ENCODE measurements around the gene ARMC9. TPM values are rescaled to one million over a fixed set of nuclear protein-coding genes. Genes with fewer than 3 reads are reported as not detected.
"Not testable (repeated sequence)": the region's sequence is repeated elsewhere in the genome, so short reads cannot be mapped to it uniquely, and the experiment has no call there.

Gene ARMC9
- total RNA-seq, 1 donor from 2014 or later = 67.8 TPM

- DNase-seq (ENCODE audit: low read depth) = no peak
Observed at GRCh38 chr2:231397011-231397927, 198.8 kb downstream of the ARMC9 start.

GRCh38 chr2:231397928-231398294, 199.5 kb downstream of the ARMC9 start:
- DNase-seq (ENCODE audit: low read depth) = no peak

DNA sequence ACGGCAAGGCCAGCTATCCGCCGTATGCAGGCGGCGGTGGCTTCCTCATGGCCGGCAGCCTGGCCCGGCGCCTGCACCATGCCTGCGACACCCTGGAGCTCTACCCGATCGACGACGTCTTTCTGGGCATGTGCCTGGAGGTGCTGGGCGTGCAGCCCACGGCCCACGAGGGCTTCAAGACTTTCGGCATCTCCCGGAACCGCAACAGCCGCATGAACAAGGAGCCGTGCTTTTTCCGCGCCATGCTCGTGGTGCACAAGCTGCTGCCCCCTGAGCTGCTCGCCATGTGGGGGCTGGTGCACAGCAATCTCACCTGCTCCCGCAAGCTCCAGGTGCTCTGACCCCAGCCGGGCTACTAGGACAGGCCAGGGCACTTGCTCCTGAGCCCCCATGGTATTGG, 200.2 kb downstream of the ARMC9 start:
- no peak for DNase-seq (ENCODE audit: low read depth)

- DNase-seq (ENCODE audit: low read depth) = no peak
Observed at GRCh38 chr2:231399046-231399852, 200.8 kb downstream of the ARMC9 start.

GRCh38 chr2:231399853-231400680, 201.6 kb downstream of the ARMC9 start:
- peak; percentile 40 for DNase-seq (ENCODE audit: low read depth)

DNA sequence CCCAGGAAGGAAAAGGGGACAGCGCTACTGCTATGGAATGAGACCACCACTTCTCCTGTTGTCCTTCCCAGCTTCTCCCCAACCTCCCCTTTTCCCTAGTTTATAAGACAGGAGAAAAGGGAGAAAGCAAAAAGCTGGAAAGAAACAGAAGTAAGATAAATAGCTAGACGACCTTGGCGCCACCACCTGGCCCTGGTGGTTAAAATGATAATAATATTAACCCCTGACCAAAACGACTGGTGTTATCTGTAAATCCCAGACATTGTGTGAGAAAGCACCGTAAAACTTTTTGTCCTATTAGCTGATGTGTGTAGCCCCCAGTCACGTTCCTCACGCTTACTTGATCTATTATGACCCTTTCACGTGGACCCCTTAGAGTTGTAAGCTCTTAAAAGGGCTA, 202.2 kb downstream of the ARMC9 start:
- DNase-seq (ENCODE audit: low read depth) = not testable (repeated sequence)

DNA sequence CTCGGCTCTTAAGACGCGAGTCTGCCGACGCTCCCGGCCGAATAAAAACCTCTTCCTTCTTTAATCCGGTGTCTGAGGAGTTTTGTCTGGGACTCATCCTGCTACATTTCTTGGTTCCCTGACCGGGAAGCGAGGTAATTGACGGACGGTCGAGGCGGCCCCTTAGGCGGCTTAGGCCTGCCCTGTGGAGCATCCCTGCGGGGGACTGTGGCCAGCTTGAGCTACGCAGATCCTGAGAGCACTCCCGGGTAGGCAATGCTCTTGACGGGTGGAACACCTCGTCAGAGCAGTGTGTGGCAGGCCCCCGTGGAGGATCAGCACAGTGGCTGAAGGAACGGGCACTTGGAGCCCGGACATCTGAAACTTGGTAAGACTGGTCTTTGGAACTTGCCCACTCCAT, 202.7 kb downstream of the ARMC9 start:
- not testable (repeated sequence) for DNase-seq (ENCODE audit: low read depth)

GRCh38 chr2:231403421-231404182, 205.2 kb downstream of the ARMC9 start:
- not testable (repeated sequence) for DNase-seq (ENCODE audit: low read depth)

- not testable (repeated sequence) for DNase-seq (ENCODE audit: low read depth)
Observed at GRCh38 chr2:231404183-231404578, 205.8 kb downstream of the ARMC9 start.

DNA sequence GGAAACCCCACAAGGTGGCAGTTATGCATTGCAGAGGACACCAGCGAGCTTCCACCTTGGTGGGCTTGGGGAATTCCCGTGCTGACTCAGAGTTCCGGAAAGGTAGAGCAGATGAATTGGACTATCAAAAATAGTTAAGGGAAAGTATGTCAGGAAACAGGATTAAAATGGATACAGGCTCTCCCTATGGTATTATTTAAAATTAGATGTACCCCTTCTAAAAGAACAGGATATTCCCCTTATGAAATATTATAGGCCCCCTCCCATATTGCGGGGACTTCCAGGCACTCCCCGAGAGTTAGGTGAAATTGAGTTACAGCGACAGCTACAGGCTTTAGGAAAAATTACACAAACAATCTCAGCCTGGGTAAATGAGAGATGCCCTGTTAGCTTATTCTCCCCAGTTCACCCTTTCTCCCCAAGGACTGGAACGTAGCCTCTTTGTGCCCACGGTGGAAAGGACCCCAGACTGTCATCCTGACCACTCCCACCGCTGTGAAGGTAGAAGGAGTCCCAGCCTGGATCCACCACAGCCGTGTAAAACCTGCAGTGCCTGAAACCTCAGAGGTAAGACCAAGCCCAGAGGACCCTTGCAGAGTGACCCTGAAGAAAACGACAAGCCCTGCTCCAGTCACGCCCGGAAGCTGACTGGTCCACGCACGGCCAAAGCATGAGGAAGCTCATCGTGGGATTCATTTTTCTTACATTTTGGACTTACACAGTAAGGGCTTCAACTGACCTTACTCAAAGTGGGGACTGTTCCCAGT, 207.4 kb downstream of the ARMC9 start:
- peak; percentile 21 for DNase-seq (ENCODE audit: low read depth)

GRCh38 chr2:231407686-231408085, 209.3 kb downstream of the ARMC9 start:
- not testable (repeated sequence) for DNase-seq (ENCODE audit: low read depth)

DNA sequence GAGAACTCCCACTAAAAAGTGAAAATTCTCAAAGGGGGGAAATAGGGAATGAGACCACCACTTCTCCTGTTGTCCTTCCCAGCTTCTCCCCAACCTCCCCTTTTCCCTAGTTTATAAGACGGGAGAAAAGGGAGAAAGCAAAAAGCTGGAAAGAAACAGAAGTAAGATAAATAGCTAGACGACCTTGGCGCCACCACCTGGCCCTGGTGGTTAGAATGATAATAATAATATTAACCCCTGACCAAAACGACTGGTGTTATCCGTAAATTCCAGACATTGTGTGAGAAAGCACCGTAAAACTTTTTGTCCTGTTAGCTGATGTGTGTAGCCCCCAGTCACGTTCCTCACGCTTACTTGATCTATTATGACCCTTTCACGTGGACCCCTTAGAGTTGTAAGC, 209.9 kb downstream of the ARMC9 start:
- not testable (repeated sequence) for DNase-seq (ENCODE audit: low read depth)

GRCh38 chr2:231409776-231410175, 211.3 kb downstream of the ARMC9 start:
- no peak for DNase-seq (ENCODE audit: low read depth)

DNA sequence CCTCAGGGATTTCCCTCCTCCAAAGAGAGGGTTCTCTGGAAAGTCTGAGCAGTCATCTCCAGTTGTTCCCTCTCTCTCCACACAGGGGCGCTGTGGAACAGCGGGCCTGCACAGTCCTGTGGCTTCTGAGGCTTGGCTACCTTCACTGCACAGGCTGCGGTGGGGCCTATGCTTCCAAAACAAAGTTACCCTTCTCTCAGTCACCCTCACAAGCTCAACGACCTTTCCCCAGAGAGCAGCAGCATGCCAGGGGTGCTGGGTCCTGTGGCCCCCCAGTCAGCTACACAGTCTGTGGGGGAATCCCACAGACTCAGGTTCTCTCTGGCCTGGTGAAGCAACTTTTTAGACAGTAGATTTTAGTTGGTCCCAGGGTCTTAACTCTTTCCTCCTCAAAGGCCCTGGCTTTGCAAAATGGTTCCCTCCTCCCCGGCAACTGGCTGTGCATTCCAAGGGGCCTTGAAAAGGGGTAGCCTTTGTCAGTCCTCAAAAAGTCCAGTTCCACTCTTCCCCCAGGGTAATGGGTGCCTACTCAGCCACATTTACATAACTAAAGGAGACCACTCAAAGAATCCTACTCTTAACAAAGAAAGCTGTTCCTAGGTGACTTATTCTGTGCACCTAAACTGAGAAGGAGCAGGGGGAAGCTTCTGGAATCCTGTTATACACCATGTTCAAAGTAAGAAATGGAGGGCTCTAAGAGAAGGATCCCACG, 212.0 kb downstream of the ARMC9 start:
- DNase-seq (ENCODE audit: low read depth) = no peak

- no peak for DNase-seq (ENCODE audit: low read depth)
Observed at GRCh38 chr2:231411237-231411636, 212.8 kb downstream of the ARMC9 start.

GRCh38 chr2:231411831-231412617, 213.6 kb downstream of the ARMC9 start:
- peak; percentile 92 for DNase-seq (ENCODE audit: low read depth)

DNA sequence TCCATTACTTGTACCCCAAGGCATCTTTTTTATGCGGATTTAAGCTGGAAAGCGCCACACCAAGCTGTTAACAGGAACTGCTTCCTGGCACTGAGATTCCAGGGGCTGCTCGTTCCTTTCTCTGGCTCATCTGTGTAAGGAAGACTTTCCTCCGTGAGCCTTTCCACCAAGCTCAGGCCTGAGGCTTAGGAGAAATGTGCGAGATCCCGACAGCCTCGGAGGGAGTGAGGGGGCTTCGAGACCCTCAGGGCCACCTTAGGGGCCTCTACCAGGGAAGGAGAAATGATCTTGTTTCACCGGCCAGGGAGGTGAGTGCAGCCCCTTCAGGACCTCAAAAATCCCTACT, 214.2 kb downstream of the ARMC9 start:
- no peak for DNase-seq (ENCODE audit: low read depth)

DNA sequence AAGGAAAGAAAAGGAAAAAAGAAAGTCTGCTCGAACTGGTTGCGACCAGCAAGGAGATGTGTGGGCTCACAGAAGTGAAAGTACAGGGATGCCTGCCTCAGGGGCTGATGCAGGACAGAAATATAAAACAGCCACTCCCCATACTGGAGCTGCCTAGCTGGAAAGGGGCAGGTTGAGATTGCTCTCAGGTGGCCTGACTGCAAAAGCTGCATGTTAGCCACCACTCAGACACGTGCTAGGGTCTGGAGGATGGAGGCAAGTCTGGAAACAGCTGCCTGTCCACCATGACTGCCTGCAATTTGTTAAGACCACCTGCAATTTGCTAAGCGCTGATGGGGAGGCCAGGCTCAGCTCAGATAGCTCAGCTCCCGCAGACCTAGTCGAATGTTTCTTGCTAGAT, 215.0 kb downstream of the ARMC9 start:
- DNase-seq (ENCODE audit: low read depth) = peak; percentile 13

- no peak for DNase-seq (ENCODE audit: low read depth)
Observed at GRCh38 chr2:231413921-231414476, 215.6 kb downstream of the ARMC9 start.

Data from renal cortical epithelial cell (primary cell).